Ishikawa (cell line): ENCODE results near the gene SPIN2B.

Source experiments
- CEBPB ChIP-seq: IDR thresholded peaks from 2 replicates; pipeline ENCODE4 v1.6.1; 2012
- CREB1 ChIP-seq: IDR thresholded peaks from 2 replicates; pipeline ENCODE4 v1.6.1; 2012; ENCODE audit warnings: low read depth
- EP300 ChIP-seq: IDR thresholded peaks from 2 replicates; pipeline ENCODE4 v1.6.1; 2012; ENCODE audit warnings: borderline replicate concordance
- FOXM1 ChIP-seq: IDR thresholded peaks from 2 replicates; pipeline ENCODE4 v1.6.1; 2012; ENCODE audit warnings: low read depth, borderline replicate concordance
- RAD21 ChIP-seq: IDR thresholded peaks from 2 replicates; pipeline ENCODE4 v1.6.1; 2012; ENCODE audit warnings: low read depth
- TAF1 ChIP-seq: IDR thresholded peaks from 2 replicates; pipeline ENCODE4 v1.6.1; 2012; ENCODE audit warnings: low read depth, mild to moderate bottlenecking
- TCF12 ChIP-seq: IDR thresholded peaks from 2 replicates; pipeline ENCODE4 v1.6.1; 2012; ENCODE audit warnings: low read depth
- TEAD4 ChIP-seq: IDR thresholded peaks from 2 replicates; pipeline ENCODE4 v1.6.1; 2012
- YY1 ChIP-seq: IDR thresholded peaks from 2 replicates; pipeline ENCODE4 v1.6.1; 2012; ENCODE audit warnings: low read depth
- ZBTB7A ChIP-seq: IDR thresholded peaks from 2 replicates; pipeline ENCODE4 v1.6.1; 2012; ENCODE audit warnings: low read depth
- TF ChIP-seq, protein P1 (sequence below): IDR thresholded peaks from 2 replicates; pipeline ENCODE4 v1.6.1; 2012; ENCODE audit warnings: low read depth, mild to moderate bottlenecking
- TF ChIP-seq, protein P2 (sequence below): IDR thresholded peaks from 2 replicates; pipeline ENCODE4 v1.6.1; 2012
- TF ChIP-seq, protein P3 (sequence below): IDR thresholded peaks from 2 replicates; pipeline ENCODE4 v1.6.1; 2012

DNA sequence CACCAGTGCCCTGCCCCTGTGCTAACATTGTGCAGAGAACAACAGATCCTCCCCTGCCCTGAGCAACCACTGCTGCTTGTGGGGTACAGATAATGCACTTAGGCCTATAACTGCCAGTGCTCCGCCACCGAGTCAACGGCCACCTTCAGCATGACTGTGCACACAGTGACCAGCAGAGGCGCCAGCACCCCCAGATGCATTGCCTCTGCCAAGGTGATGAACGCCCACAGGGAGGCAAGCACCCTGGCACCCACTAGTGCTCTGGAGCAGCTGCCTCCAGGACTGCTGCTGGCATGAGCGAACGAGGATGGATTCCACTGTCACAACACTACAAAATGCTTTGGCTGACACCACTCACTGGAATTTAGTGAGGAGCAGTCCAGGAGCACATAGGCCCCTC is 38.2 kb downstream of the SPIN2B start:
- no peak for TF ChIP-seq FOXM1
- no peak for TF ChIP-seq EP300
- no peak for TF ChIP-seq TAF1
- no peak for TF ChIP-seq TEAD4
- no peak for TF ChIP-seq CEBPB
- no peak for TF ChIP-seq YY1
- TF ChIP-seq, protein P1, sequence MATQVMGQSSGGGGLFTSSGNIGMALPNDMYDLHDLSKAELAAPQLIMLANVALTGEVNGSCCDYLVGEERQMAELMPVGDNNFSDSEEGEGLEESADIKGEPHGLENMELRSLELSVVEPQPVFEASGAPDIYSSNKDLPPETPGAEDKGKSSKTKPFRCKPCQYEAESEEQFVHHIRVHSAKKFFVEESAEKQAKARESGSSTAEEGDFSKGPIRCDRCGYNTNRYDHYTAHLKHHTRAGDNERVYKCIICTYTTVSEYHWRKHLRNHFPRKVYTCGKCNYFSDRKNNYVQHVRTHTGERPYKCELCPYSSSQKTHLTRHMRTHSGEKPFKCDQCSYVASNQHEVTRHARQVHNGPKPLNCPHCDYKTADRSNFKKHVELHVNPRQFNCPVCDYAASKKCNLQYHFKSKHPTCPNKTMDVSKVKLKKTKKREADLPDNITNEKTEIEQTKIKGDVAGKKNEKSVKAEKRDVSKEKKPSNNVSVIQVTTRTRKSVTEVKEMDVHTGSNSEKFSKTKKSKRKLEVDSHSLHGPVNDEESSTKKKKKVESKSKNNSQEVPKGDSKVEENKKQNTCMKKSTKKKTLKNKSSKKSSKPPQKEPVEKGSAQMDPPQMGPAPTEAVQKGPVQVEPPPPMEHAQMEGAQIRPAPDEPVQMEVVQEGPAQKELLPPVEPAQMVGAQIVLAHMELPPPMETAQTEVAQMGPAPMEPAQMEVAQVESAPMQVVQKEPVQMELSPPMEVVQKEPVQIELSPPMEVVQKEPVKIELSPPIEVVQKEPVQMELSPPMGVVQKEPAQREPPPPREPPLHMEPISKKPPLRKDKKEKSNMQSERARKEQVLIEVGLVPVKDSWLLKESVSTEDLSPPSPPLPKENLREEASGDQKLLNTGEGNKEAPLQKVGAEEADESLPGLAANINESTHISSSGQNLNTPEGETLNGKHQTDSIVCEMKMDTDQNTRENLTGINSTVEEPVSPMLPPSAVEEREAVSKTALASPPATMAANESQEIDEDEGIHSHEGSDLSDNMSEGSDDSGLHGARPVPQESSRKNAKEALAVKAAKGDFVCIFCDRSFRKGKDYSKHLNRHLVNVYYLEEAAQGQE = no peak
- TF ChIP-seq, protein P2, sequence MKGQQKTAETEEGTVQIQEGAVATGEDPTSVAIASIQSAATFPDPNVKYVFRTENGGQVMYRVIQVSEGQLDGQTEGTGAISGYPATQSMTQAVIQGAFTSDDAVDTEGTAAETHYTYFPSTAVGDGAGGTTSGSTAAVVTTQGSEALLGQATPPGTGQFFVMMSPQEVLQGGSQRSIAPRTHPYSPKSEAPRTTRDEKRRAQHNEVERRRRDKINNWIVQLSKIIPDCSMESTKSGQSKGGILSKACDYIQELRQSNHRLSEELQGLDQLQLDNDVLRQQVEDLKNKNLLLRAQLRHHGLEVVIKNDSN = no peak
- TF ChIP-seq ZBTB7A = no peak
- no peak for TF ChIP-seq RAD21
- TF ChIP-seq CREB1 = no peak
- TF ChIP-seq, protein P3, sequence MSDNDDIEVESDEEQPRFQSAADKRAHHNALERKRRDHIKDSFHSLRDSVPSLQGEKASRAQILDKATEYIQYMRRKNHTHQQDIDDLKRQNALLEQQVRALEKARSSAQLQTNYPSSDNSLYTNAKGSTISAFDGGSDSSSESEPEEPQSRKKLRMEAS = no peak
- no peak for TF ChIP-seq TCF12
